GM12878 (cell line): ENCODE data around the gene LRRC27.

Experiments
- BACH1 ChIP-seq: fragments of 450-650 bp; IDR thresholded peaks from 2 replicates; pipeline ENCODE4 v1.6.1; 2017; ENCODE audit warnings: mild to moderate bottlenecking, borderline replicate concordance
- EZH2 ChIP-seq: IDR thresholded peaks from 2 replicates; pipeline ENCODE4 v1.6.1; 2012; ENCODE audit warnings: low read depth, mild to moderate bottlenecking, control low read depth, inconsistent platforms, low read length, borderline replicate concordance; ENCODE audit not compliant: control insufficient read depth
- HCFC1 ChIP-seq: fragments of 150-350 bp; IDR thresholded peaks from 2 replicates; pipeline ENCODE4 v1.6.1; 2014; ENCODE audit warnings: low read length
- NFXL1 ChIP-seq: fragments of 450-650 bp; IDR thresholded peaks from 2 replicates; pipeline ENCODE4 v1.6.1; 2017; ENCODE audit warnings: antibody characterized with exemption, mild to moderate bottlenecking, borderline replicate concordance
- POLR2A ChIP-seq: IDR thresholded peaks from 2 replicates; pipeline ENCODE4 v1.6.1; 2011; ENCODE audit warnings: low read depth, mild to moderate bottlenecking, low read length
- YY1 ChIP-seq: IDR thresholded peaks from 2 replicates; pipeline ENCODE4 v1.6.1; 2011; ENCODE audit warnings: low read depth, mild to moderate bottlenecking, low read length
- TF ChIP-seq, protein P1 (sequence below): IDR thresholded peaks from 2 replicates; pipeline ENCODE4 v1.6.1; 2012; ENCODE audit warnings: low read depth, low read length, improper control_type of control experiment
- TF ChIP-seq, protein P2 (sequence below), 3 experiments: IDR thresholded peaks in 2 of 3; conservative IDR thresholded peaks in 1 of 3; 2 replicates each; pipeline ENCODE4 v1.5.1; 2011; ENCODE audit warnings: low read depth in 3 of 3, low read length in 3 of 3, mild to moderate bottlenecking in 3 of 3, control low read depth in 2 of 3, moderate library complexity in 2 of 3, inconsistent platforms in 1 of 3, mixed read lengths in 1 of 3; ENCODE audit not compliant: control insufficient read depth in 2 of 3, insufficient read depth in 1 of 3; ENCODE audit errors: extremely low read depth in 1 of 3

DNA sequence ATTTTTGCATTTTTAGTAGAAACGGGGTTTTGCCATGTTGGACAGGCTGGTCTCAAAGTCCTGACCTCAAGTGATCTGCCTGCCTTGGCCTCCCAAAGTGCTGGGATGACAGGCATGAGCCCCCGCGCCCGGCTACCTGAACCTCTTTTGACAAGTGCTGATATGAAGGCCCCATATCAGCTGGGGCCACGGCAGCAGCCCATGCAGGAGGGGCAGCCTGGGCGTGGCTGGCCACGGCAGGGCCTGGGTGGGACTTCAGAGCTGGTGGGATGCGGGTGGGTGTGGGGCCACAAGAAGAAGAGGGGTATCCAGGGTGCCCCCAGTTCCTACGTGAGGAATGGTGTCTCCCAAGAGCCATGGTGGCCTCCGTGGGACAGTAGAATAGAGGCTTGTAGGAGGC is 6.9 kb downstream of the LRRC27 start:
- TF ChIP-seq HCFC1 (no peak), POLR2A (no peak), YY1 (no peak), NFXL1 (no peak), EZH2 (no peak), BACH1 (no peak)
- TF ChIP-seq, protein P1, sequence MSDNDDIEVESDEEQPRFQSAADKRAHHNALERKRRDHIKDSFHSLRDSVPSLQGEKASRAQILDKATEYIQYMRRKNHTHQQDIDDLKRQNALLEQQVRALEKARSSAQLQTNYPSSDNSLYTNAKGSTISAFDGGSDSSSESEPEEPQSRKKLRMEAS = no peak
- TF ChIP-seq, protein P2, sequence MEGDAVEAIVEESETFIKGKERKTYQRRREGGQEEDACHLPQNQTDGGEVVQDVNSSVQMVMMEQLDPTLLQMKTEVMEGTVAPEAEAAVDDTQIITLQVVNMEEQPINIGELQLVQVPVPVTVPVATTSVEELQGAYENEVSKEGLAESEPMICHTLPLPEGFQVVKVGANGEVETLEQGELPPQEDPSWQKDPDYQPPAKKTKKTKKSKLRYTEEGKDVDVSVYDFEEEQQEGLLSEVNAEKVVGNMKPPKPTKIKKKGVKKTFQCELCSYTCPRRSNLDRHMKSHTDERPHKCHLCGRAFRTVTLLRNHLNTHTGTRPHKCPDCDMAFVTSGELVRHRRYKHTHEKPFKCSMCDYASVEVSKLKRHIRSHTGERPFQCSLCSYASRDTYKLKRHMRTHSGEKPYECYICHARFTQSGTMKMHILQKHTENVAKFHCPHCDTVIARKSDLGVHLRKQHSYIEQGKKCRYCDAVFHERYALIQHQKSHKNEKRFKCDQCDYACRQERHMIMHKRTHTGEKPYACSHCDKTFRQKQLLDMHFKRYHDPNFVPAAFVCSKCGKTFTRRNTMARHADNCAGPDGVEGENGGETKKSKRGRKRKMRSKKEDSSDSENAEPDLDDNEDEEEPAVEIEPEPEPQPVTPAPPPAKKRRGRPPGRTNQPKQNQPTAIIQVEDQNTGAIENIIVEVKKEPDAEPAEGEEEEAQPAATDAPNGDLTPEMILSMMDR (IDR thresholded peaks at IDR 0.05 in 2 of 3, conservative IDR thresholded peaks at IDR 0.05 in 1 of 3; ENCODE audit: control insufficient read depth in 2 of 3, extremely low read depth in 1 of 3, insufficient read depth in 1 of 3, low read depth in 3 of 3, low read length in 3 of 3) = no peak
